B cell (primary cell): ENCODE data around the gene PTPRF. TPM values are rescaled to one million over a fixed set of nuclear protein-coding genes. Genes with fewer than 3 reads are reported as not detected.

Source experiments
- ATAC-seq: fragments of 200-7000 bp; cut with Tn5 transposase; one replicate; pipeline ENCODE4 v1.10.0; 2021; ENCODE audit warnings: low read depth, mild to moderate bottlenecking, moderate number of reproducible peaks, moderate library complexity
- CTCF ChIA-PET: fragments of 350-600 bp; sonication (Branson Sonifier 250); formaldehyde crosslinking; loops from one replicate; lab custom pipeline; 2021; ENCODE audit warnings: antibody characterized with exemption, inconsistent platforms; lab: Charles Lee
- POLR2A ChIA-PET: fragments of 350-600 bp; sonication (Branson Sonifier 250); formaldehyde crosslinking; loops from one replicate; lab custom pipeline; 2021; ENCODE audit warnings: antibody characterized with exemption; lab: Charles Lee
- DNase-seq: peaks from one replicate; pipeline ENCODE4 v3.0.0; 2013
- H2AFZ ChIP-seq: 2 replicates; pipeline ENCODE4 v1.6.1; 2012; ENCODE audit warnings: mild to moderate bottlenecking, low read depth, low read length; ENCODE audit not compliant: insufficient read depth, poor library complexity, severe bottlenecking
- H3K27ac ChIP-seq, 2 donors: 1 replicate in 1 of 2; 2 replicates in 1 of 2; pipeline ENCODE4 v1.5.1; 2012 to 2013; ENCODE audit warnings: low read length in 2 of 2, mild to moderate bottlenecking in 2 of 2, moderate library complexity in 1 of 2
- H3K27me3 ChIP-seq, 4 experiments: fragments of 200-600 bp in 1 of 4; sonication (generic) in 1 of 4; replicated peaks in 1 of 4; 1 replicate in 2 of 4; 2 replicates in 2 of 4; pipeline versions ENCODE4 v1.6.1 to v1.7.0; 2013 to 2016; ENCODE audit warnings: low read length in 3 of 4, mild to moderate bottlenecking in 2 of 4, mixed read lengths in 1 of 4, moderate library complexity in 1 of 4; ENCODE audit not compliant: insufficient read depth in 4 of 4, control insufficient read depth in 3 of 4; ENCODE audit errors: control extremely low read depth in 1 of 4
- H3K36me3 ChIP-seq, 2 experiments: replicated peaks in 1 of 2; 1 replicate in 1 of 2; 2 replicates in 1 of 2; pipeline versions ENCODE4 v1.6.1 to v1.7.1; 2013; ENCODE audit warnings: low read length in 1 of 2; ENCODE audit not compliant: insufficient read depth in 2 of 2, control insufficient read depth in 1 of 2; ENCODE audit errors: control extremely low read depth in 1 of 2, extremely low read depth in 1 of 2
- H3K4me1 ChIP-seq, 2 donors: fragments of 200-600 bp in 1 of 2; sonication (generic) in 1 of 2; 1 replicate in 1 of 2; 2 replicates in 1 of 2; pipeline versions ENCODE4 v1.5.1 to v1.6.1; 2013 to 2017; ENCODE audit warnings: low read length in 2 of 2; ENCODE audit not compliant: control insufficient read depth in 2 of 2, insufficient read depth in 2 of 2
- H3K4me2 ChIP-seq: replicated peaks from 2 replicates; pipeline ENCODE3; 2012; ENCODE audit warnings: mild to moderate bottlenecking, low read depth, low read length; ENCODE audit not compliant: poor library complexity, severe bottlenecking
- H3K4me3 ChIP-seq, 5 experiments: fragments of 200-600 bp in 1 of 5; sonication (generic) in 1 of 5; 1 replicate in 3 of 5; 2 replicates in 2 of 5; pipeline versions ENCODE4 v1.5.1 to v1.7.0; 2011 to 2016; ENCODE audit warnings: low read length in 4 of 5, mild to moderate bottlenecking in 4 of 5, low read depth in 2 of 5, control low read depth in 1 of 5, moderate library complexity in 1 of 5; ENCODE audit not compliant: insufficient read depth in 1 of 5; ENCODE audit errors: control extremely low read depth in 1 of 5, extremely low read depth in 1 of 5
- H3K79me2 ChIP-seq: fragments of 200-600 bp; sonication (generic); one replicate; pipeline ENCODE4 v1.6.0; 2016; ENCODE audit warnings: low read length; ENCODE audit not compliant: control insufficient read depth, insufficient read depth
- H3K9ac ChIP-seq: fragments of 200-600 bp; sonication (generic); 2 replicates; pipeline ENCODE4 v1.6.1; 2017; ENCODE audit warnings: mild to moderate bottlenecking, low read length, moderate library complexity
- H3K9me3 ChIP-seq, 3 donors: one replicate each; pipeline versions ENCODE4 v1.6.1 to v1.7.1; 2013; ENCODE audit warnings: low read length in 2 of 3; ENCODE audit not compliant: control insufficient read depth in 2 of 3, insufficient read depth in 1 of 3; ENCODE audit errors: control extremely low read depth in 1 of 3
- H4K20me1 ChIP-seq: 2 replicates; pipeline ENCODE4 v1.6.0; 2012; ENCODE audit warnings: mild to moderate bottlenecking, low read length; ENCODE audit not compliant: insufficient read depth, control insufficient read depth, poor library complexity, severe bottlenecking
- H3K27ac Mint-ChIP-seq: one replicate; pipeline ENCODE4 v1.8.0; 2021; ENCODE audit warnings: mixed read lengths
- H3K27me3 Mint-ChIP-seq: one replicate; pipeline ENCODE4 v1.8.0; 2021; ENCODE audit warnings: mixed read lengths
- H3K4me1 Mint-ChIP-seq: one replicate; pipeline ENCODE4 v1.8.0; 2021; ENCODE audit warnings: mixed read lengths
- H3K4me3 Mint-ChIP-seq: one replicate; pipeline ENCODE4 v1.8.0; 2021; ENCODE audit warnings: mixed read lengths
- H3K9me3 Mint-ChIP-seq: one replicate; pipeline ENCODE4 v1.8.0; 2022; ENCODE audit warnings: mixed read lengths; ENCODE audit not compliant: insufficient read depth
- EZH2 ChIP-seq: IDR thresholded peaks from 2 replicates; pipeline ENCODE4 v1.6.1; 2012; ENCODE audit warnings: borderline replicate concordance, low read depth, mild to moderate bottlenecking, moderate library complexity, low read length; ENCODE audit not compliant: insufficient read depth, poor library complexity, severe bottlenecking
- WGBS: methylation state at CpG from one replicate; pipeline ENCODE4 v1.1.5; 2013; ENCODE audit warnings: missing lambda C conversion rate; ENCODE audit not compliant: insufficient coverage; 5-methylcytosine and 5-hydroxymethylcytosine counted together
- intact Hi-C: fragments of 100-400 bp; cut with micrococcal nuclease; formaldehyde crosslinking; loops from one replicate; pipeline ENCODE4 v1.10.0; 2022
- polyA plus RNA-seq: library from polyadenylated mRNA; depleted of rRNA; stranded (reverse); fragments of >200 nt; gene quantifications from 2 replicates; pipeline ENCODE4 v1.2.3, GENCODE V29; 2012
- total RNA-seq, 2 donors: library from RNA; stranded (reverse); fragments of 120-200 nt in 1 of 2; gene quantifications; 1 replicate in 1 of 2; 2 replicates in 1 of 2; pipeline versions ENCODE4 v1.2.3 to v1.2.4, GENCODE V29; 2013 to 2022
- TF ChIP-seq, protein P1 (sequence below): fragments of 200-600 bp; IDR thresholded peaks from one replicate; pipeline ENCODE4 v1.8.0; 2022; ENCODE audit warnings: antibody characterized with exemption, mild to moderate bottlenecking

Gene PTPRF
- total and polyA plus RNA-seq, 2 donors (not counting 1 experiment from before 2014, with no cell fraction given) = 0.07 to 0.13 TPM

DNA sequence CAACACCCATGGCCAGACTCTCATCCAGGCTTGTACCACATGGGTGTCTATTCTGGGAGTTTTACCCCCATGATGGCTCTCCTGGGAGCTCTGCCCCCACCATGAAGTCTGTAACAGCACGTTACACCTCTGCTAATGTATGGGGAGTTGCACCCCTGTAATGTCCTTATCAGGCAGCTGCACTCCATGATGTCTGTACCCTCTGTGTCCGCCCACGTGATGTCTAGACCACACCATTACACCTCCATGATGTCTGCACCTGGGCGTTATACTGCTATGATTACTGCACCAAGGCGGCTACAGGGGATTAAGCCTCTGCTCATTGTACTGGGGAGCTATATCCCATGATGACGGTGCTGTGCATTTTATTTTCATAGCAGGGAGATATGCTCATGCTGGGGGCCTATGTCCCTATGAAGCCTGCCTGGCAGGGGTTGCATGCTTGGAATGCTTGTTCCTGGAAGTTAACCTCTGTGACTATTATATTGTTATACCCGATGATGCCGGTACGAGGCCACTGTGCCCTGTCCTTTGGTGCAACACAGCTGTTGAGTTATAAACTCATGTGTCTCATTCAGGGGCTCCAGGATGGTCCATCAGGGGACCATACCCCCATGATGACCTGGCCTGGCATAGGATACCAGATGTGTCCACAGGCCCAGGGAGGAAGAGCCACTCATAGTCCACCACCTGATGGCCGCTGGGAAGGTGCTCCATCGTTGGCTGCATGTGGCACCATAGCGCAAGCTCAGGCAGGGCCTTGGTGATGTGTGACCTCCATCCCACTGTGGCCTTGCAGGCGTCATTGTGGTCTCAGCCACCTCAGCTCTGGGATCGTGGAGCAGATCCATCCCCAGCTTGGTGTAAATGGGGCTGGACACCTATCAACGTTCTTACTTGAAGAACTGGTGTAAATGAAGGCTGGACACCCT lies 12.1 kb downstream of the PTPRF start:
- WGBS = 94% methylated on average over 15 of the region's 15 CpGs
- ChIA-PET POLR2A (no interaction called here), CTCF (interaction anchor here (1.3 kb wide), 1 partner anchor 13 kb away, joined by 4 read pairs; no protein-coding TSS in a partner anchor)
- Mint-ChIP-seq H3K4me3 (no peak overlapping the region), H3K4me1 (no peaks in the 10 kb centered on the region), H3K9me3 (no peaks in the 10 kb centered on the region), H3K27me3 (peaks cover 10% of the 10 kb centered on the region), H3K27ac (no peak overlapping the region)
- no peaks in the 10 kb centered on the region for H3K36me3 ChIP-seq
- no peaks in the 10 kb centered on the region for H3K9me3 ChIP-seq
- no peaks in the 10 kb centered on the region for H4K20me1 ChIP-seq
- no peak for TF ChIP-seq EZH2
- TF ChIP-seq, protein P1, sequence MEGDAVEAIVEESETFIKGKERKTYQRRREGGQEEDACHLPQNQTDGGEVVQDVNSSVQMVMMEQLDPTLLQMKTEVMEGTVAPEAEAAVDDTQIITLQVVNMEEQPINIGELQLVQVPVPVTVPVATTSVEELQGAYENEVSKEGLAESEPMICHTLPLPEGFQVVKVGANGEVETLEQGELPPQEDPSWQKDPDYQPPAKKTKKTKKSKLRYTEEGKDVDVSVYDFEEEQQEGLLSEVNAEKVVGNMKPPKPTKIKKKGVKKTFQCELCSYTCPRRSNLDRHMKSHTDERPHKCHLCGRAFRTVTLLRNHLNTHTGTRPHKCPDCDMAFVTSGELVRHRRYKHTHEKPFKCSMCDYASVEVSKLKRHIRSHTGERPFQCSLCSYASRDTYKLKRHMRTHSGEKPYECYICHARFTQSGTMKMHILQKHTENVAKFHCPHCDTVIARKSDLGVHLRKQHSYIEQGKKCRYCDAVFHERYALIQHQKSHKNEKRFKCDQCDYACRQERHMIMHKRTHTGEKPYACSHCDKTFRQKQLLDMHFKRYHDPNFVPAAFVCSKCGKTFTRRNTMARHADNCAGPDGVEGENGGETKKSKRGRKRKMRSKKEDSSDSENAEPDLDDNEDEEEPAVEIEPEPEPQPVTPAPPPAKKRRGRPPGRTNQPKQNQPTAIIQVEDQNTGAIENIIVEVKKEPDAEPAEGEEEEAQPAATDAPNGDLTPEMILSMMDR = no peak
- no peaks in the 10 kb centered on the region for H3K4me1 ChIP-seq
- H3K27me3 ChIP-seq = no peaks in the 10 kb centered on the region
- H3K9ac ChIP-seq = no peak overlapping the region
- no peak for ATAC-seq
- no peaks in the 10 kb centered on the region for H3K79me2 ChIP-seq
- H3K4me2 ChIP-seq = no peak overlapping the region
- H3K4me3 ChIP-seq = no peak overlapping the region
- H2AFZ ChIP-seq = no peak overlapping the region
- intact Hi-C loops = no loop called here
- H3K27ac ChIP-seq = no peak overlapping the region
- DNase-seq = no peak

DNA sequence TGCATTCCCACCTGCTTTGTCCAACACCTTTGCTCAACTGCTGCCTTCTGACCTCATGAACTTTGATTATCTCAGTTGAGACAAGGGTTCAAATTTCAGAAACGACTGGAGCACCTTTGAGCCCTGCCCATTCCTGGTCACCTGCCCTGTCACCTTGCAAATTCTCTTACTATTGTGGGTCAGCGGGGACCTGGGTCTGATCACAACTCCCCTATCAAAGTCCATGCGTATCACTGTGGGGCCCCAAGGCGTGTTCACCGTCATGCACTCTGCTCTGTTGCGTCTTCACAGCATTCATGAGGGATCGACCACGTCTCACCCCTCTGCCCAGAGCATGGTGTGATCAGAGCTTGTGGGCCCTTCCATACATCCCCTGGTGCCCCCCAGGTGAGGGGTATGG lies 12.9 kb downstream of the PTPRF start:
- Histone ChIP-seq H3K4me2 (no peak overlapping the region), H3K4me3 (no peak overlapping the region), H2AFZ (no peak overlapping the region), H3K27ac (no peak overlapping the region), H4K20me1 (no peaks in the 10 kb centered on the region), H3K9me3 (no peaks in the 10 kb centered on the region), H3K4me1 (no peaks in the 10 kb centered on the region), H3K9ac (no peak overlapping the region), H3K36me3 (no peaks in the 10 kb centered on the region), H3K79me2 (no peaks in the 10 kb centered on the region), H3K27me3 (no peaks in the 10 kb centered on the region)
- Mint-ChIP-seq H3K9me3 (no peaks in the 10 kb centered on the region), H3K4me3 (no peak overlapping the region), H3K4me1 (no peaks in the 10 kb centered on the region), H3K27ac (no peak overlapping the region), H3K27me3 (peaks cover 10% of the 10 kb centered on the region)
- DNase-seq (no peak), ATAC-seq (no peak)
- WGBS = 97% methylated on average over 7 of the region's 8 CpGs
- ChIA-PET POLR2A (no interaction called here), CTCF (no interaction called here)
- TF ChIP-seq, protein P1 = no peak
- no peak for TF ChIP-seq EZH2
- intact Hi-C loops = no loop called here
